Measurements from ENCODE around the gene UFSP2. TPM values are rescaled to one million over a fixed set of nuclear protein-coding genes. Genes with fewer than 3 reads are reported as not detected.
"Not testable (repeated sequence)": the region's sequence is repeated elsewhere in the genome, so short reads cannot be mapped to it uniquely, and the experiment has no call there.

Gene UFSP2
- total RNA-seq, 1 donor from 2014 or later = 20.4 TPM

GRCh38 chr4:185364886-185365285 is 60.9 kb downstream of the UFSP2 start:
- Histone ChIP-seq H3K4me3 (no peak overlapping the region), H3K27me3 (no peaks in the 10 kb centered on the region), H3K9me3 (no peaks in the 10 kb centered on the region), H3K27ac (no peak overlapping the region), H3K36me3 (peaks cover 0 to 4% of the 10 kb centered on the region in 2 donors), H3K4me1 (no peaks in the 10 kb centered on the region)
- TF ChIP-seq CTCF (IDR thresholded peaks at IDR 0.05) (no peak), POLR2A (IDR thresholded peaks at IDR 0.05) (no peak), POLR2AphosphoS5 (IDR thresholded peaks at IDR 0.05; ENCODE audit: insufficient read depth in 1 of 2, low read depth in 1 of 2) (no peak)
- intact Hi-C loops (cut with DNase I) = no loop called here
- no peak for DNase-seq (ENCODE audit: extremely low spot score in 2 of 2)

GRCh38 chr4:185363251-185363650 is 62.5 kb downstream of the UFSP2 start:
- intact Hi-C loops (cut with DNase I) = no loop called here
- peaks cover 0 to 4% of the 10 kb centered on the region in 2 donors for H3K36me3 ChIP-seq
- no peaks in the 10 kb centered on the region for H3K27me3 ChIP-seq
- TF ChIP-seq POLR2A (IDR thresholded peaks at IDR 0.05) (no peak), CTCF (IDR thresholded peaks at IDR 0.05) (no peak), POLR2AphosphoS5 (IDR thresholded peaks at IDR 0.05; ENCODE audit: insufficient read depth in 1 of 2, low read depth in 1 of 2) (no peak)
- H3K4me1 ChIP-seq = no peaks in the 10 kb centered on the region
- no peak for DNase-seq (ENCODE audit: extremely low spot score in 2 of 2)
- H3K4me3 ChIP-seq = no peak overlapping the region
- no peaks in the 10 kb centered on the region for H3K9me3 ChIP-seq
- no peak overlapping the region for H3K27ac ChIP-seq

GRCh38 chr4:185362570-185362969 is 63.2 kb downstream of the UFSP2 start:
- H3K4me1 ChIP-seq; H3K36me3 ChIP-seq; intact Hi-C loops (cut with DNase I); H3K27me3 ChIP-seq; H3K27ac ChIP-seq; H3K4me3 ChIP-seq; DNase-seq (ENCODE audit: extremely low spot score in 2 of 2); H3K9me3 ChIP-seq: not testable (repeated sequence)

- DNase-seq (ENCODE audit: extremely low spot score in 2 of 2) = no peak
- TF ChIP-seq POLR2A (IDR thresholded peaks at IDR 0.05) (no peak), POLR2AphosphoS5 (IDR thresholded peaks at IDR 0.05; ENCODE audit: insufficient read depth in 1 of 2, low read depth in 1 of 2) (no peak), CTCF (IDR thresholded peaks at IDR 0.05) (no peak)
- H3K27ac ChIP-seq = no peak overlapping the region
- H3K36me3 ChIP-seq = peaks cover 0 to 4% of the 10 kb centered on the region in 2 donors
- intact Hi-C loops (cut with DNase I) = no loop called here
- H3K4me1 ChIP-seq = no peaks in the 10 kb centered on the region
- no peaks in the 10 kb centered on the region for H3K27me3 ChIP-seq
- no peaks in the 10 kb centered on the region for H3K9me3 ChIP-seq
- no peak overlapping the region for H3K4me3 ChIP-seq
Measured at GRCh38 chr4:185361872-185362271, 63.9 kb downstream of the UFSP2 start.

GRCh38 chr4:185359767-185360446 is 65.9 kb downstream of the UFSP2 start:
- no peaks in the 10 kb centered on the region for H3K9me3 ChIP-seq
- DNase-seq (ENCODE audit: extremely low spot score in 2 of 2) = no peak
- no peak overlapping the region for H3K27ac ChIP-seq
- TF ChIP-seq POLR2AphosphoS5 (IDR thresholded peaks at IDR 0.05; ENCODE audit: insufficient read depth in 1 of 2, low read depth in 1 of 2) (no peak), POLR2A (IDR thresholded peaks at IDR 0.05) (no peak), CTCF (IDR thresholded peaks at IDR 0.05) (no peak)
- H3K27me3 ChIP-seq = no peaks in the 10 kb centered on the region
- H3K4me1 ChIP-seq = no peaks in the 10 kb centered on the region
- no peak overlapping the region for H3K4me3 ChIP-seq
- peaks cover 0 to 4% of the 10 kb centered on the region in 2 donors for H3K36me3 ChIP-seq
- intact Hi-C loops (cut with DNase I) = no loop called here
